ENCODE results near the gene KAT2B. TPM values are rescaled to one million over a fixed set of nuclear protein-coding genes. Genes with fewer than 3 reads are reported as not detected.

KAT2B gene
- total RNA-seq, 1 donor from 2014 or later = 69.9 TPM

GRCh38 chr3:20123131-20123652 lies 82.9 kb downstream of the KAT2B start:
- no peak for ATAC-seq
- intact Hi-C loops (cut with DNase I) = no loop called here
- DNase-seq (ENCODE audit: low spot score) = no peak

DNA sequence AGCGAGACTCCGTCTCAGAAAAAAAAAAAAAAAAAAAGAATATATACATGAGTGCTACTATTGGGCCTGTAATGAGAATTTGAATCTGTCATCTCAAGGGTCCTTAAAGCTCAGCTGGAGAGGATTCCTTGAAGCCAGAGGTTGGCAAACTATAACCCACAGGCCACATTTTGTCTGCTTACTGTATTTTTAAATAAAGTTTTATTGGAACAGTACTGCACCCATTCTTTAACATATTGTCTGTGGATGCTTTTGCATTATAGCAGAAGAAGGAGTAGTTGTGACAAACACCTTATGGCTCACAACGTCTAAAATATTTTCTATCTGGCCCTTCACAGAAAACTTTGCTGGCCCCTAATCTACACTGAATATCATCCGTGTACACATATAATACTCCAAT lies 85.0 kb downstream of the KAT2B start:
- ATAC-seq (no peak), DNase-seq (ENCODE audit: low spot score) (no peak)
- intact Hi-C loops (cut with DNase I) = no loop called here

- no peak for DNase-seq (ENCODE audit: low spot score)
- peak; percentile 64 for ATAC-seq
- intact Hi-C loops (cut with DNase I) = no loop called here
Measured at GRCh38 chr3:20125897-20126296, 85.7 kb downstream of the KAT2B start.

DNA sequence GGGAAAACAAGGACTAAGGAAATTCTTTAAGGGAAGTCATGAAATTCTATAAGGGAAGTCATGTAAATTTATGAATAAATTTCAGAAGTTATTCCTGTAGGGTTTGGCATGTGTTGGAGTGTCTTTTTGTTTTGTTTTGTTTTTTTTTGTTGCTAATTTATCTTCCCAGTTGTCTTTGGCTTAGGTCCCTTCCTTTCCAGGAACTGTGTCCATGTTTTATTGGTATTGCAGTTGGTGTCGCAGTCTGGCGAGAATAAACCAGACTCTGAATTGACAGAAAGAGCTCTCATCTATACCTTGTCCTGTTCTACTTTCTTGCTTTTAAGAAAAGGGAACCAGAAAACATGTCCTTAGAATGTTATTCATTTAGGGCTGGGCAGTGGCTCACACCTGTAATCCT lies 88.1 kb downstream of the KAT2B start:
- no peak for DNase-seq (ENCODE audit: low spot score)
- intact Hi-C loops (cut with DNase I) = no loop called here
- no peak for ATAC-seq

GRCh38 chr3:20130106-20130505 lies 89.9 kb downstream of the KAT2B start:
- DNase-seq (ENCODE audit: low spot score) (no peak), ATAC-seq (no peak)
- intact Hi-C loops (cut with DNase I) = no loop called here

GRCh38 chr3:20136231-20136630 lies 96.0 kb downstream of the KAT2B start:
- intact Hi-C loops (cut with DNase I) = no loop called here
- no peak for ATAC-seq

GRCh38 chr3:20137647-20138046 lies 97.4 kb downstream of the KAT2B start:
- ATAC-seq (no peak), DNase-seq (ENCODE audit: low spot score) (no peak)
- intact Hi-C loops (cut with DNase I) = no loop called here

More at GRCh38 chr3:20136231-20136630, 96.0 kb downstream of the KAT2B start:
- DNase-seq (ENCODE audit: low spot score) = no peak

DNA sequence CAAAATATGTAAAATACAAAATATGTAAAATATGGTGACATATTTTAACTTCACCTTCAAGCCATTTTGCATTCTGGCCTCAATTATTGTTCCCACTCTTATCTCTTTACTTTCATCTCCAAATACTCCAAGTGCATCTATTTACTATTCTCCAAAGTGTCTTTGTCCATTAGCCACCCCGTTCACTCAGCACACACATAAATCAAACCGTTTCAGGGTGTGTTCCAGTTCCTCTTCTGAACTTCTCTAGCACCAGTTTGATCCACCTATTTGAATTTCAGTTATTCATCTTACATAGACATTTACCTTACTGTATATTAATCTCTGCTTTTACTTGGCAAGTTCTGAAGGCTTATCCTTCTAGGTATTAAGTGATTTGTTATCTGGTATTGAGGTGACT lies 100.6 kb downstream of the KAT2B start:
- no peak for ATAC-seq
- intact Hi-C loops (cut with DNase I) = no loop called here

DNA sequence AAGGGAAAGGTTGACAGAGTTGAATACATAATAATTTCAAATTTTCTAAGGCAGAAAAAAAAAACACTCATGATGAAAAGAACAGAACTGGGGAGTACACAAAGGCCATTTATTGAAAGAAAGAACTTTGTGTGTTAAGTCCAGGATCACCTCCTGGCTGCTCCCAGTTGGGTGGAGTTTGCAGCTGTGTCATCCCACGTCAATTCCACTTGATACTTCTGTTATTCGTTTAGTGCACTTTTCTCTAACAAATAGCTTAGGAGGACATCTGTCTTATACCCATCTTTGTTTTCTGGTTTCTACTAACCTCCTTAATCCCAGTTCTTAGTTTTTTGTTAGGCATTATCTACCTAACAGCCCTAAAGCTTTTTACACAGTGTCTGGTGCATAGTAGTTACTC lies 101.1 kb downstream of the KAT2B start:
- intact Hi-C loops (cut with DNase I) = no loop called here
- ATAC-seq (peak; percentile 84), DNase-seq (ENCODE audit: low spot score) (no peak)

More for the DNA sequence above, 100.6 kb downstream of the KAT2B start:
- DNase-seq (ENCODE audit: low spot score) = no peak

- intact Hi-C loops (cut with DNase I) = no loop called here
- DNase-seq (ENCODE audit: low spot score) (peak; percentile 67), ATAC-seq (peak; percentile 98)
Measured at GRCh38 chr3:20141851-20142250, 101.6 kb downstream of the KAT2B start.

GRCh38 chr3:20142517-20142916 lies 102.3 kb downstream of the KAT2B start:
- ATAC-seq (no peak), DNase-seq (ENCODE audit: low spot score) (no peak)
- intact Hi-C loops (cut with DNase I) = no loop called here

- intact Hi-C loops (cut with DNase I) = no loop called here
- DNase-seq (ENCODE audit: low spot score) (no peak), ATAC-seq (no peak)
Measured at GRCh38 chr3:20143519-20143918, 103.3 kb downstream of the KAT2B start.

DNA sequence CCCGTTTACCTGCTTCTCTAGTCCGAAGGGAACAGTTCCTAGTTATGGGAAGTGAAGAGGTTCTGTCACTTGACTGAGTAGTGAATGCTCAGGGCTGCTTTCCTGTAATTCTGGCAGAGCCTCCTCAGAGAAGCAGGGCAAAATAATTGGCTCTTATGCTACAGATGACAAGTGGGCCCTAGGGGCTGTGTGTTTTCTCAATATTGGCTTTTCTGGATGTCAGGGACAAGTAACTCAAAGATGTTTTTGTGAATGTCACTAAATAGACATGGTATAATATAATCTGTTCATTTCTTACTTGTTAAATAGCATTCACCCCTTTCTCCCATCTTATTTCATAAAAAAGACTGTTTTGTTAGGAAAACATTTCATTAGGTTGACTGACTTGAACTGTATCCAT lies 105.6 kb downstream of the KAT2B start:
- ATAC-seq = no peak
- no peak for DNase-seq (ENCODE audit: low spot score)
- intact Hi-C loops (cut with DNase I) = no loop called here

DNA sequence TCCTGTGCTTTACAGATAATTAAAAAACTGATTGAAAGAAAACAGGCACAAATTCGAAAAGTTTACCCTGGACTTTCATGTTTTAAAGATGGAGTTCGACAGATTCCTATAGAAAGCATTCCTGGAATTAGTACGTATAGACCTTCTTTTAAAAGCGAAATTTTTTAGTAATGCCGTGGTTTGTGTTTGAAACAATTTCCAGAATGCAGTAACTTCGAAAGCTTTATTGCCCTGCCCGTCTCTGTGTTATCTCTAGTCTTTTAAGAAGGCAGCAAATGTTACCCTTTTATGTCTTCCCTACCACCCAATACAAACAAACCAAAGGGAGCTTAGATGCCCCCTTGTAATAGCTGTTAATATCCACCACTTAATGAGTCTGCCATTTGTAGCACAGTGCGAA lies 106.1 kb downstream of the KAT2B start:
- DNase-seq (ENCODE audit: low spot score) (no peak), ATAC-seq (no peak)
- intact Hi-C loops (cut with DNase I) = no loop called here

GRCh38 chr3:20147361-20147760 lies 107.1 kb downstream of the KAT2B start:
- intact Hi-C loops (cut with DNase I) = no loop called here
- no peak for ATAC-seq
- DNase-seq (ENCODE audit: low spot score) = no peak

GRCh38 chr3:20148466-20148865 lies 108.2 kb downstream of the KAT2B start:
- no peak for ATAC-seq
- intact Hi-C loops (cut with DNase I) = no loop called here
- no peak for DNase-seq (ENCODE audit: low spot score)

GRCh38 chr3:20154078-20154477 lies 113.8 kb downstream of the KAT2B start:
- no peak for DNase-seq (ENCODE audit: low spot score)
- intact Hi-C loops (cut with DNase I) = no loop called here
- no peak for ATAC-seq

- no peak for ATAC-seq
- intact Hi-C loops (cut with DNase I) = no loop called here
- DNase-seq (ENCODE audit: low spot score) = no peak
Measured at GRCh38 chr3:20154928-20155327, 114.7 kb downstream of the KAT2B start.

- no peak for DNase-seq (ENCODE audit: low spot score)
- no peak for ATAC-seq
- intact Hi-C loops (cut with DNase I) = no loop called here
Measured at GRCh38 chr3:20160230-20160629, 120.0 kb downstream of the KAT2B start.

GRCh38 chr3:20161714-20162113 lies 121.5 kb downstream of the KAT2B start:
- no peak for DNase-seq (ENCODE audit: low spot score)
- intact Hi-C loops (cut with DNase I) = no loop called here
- no peak for ATAC-seq

- no peak for DNase-seq (ENCODE audit: low spot score)
- intact Hi-C loops (cut with DNase I) = no loop called here
- no peak for ATAC-seq
Measured at GRCh38 chr3:20173844-20174410, 133.7 kb downstream of the KAT2B start.
